GM12875 (cell line): ENCODE results near the gene GAS7.

ENCODE experiments used
- H3K4me3 ChIP-seq: one replicate; pipeline ENCODE4 v1.5.1; 2011; ENCODE audit warnings: low read depth, low read length, control low read depth
- CTCF ChIP-seq: IDR thresholded peaks from 2 replicates; pipeline ENCODE4 v1.5.1; 2011; ENCODE audit warnings: low read depth, mild to moderate bottlenecking, control low read depth, inconsistent platforms, low read length, moderate library complexity, borderline replicate concordance; ENCODE audit not compliant: insufficient read depth

Gene GAS7

GRCh38 chr17:10198509-10199249, at the start of gene GAS7:
Gene GAS7, minus strand, starts transcription at chr17:10198606.
- H3K4me3 ChIP-seq = peak within 1 kb of the TSS; percentile 37
- TF ChIP-seq CTCF = no peak

GRCh38 chr17:10247810-10248209, 49.4 kb upstream of the GAS7 start:
- H3K4me3 ChIP-seq = no peak overlapping the region
- TF ChIP-seq CTCF = no peak

GRCh38 chr17:10243883-10244844, 45.8 kb upstream of the GAS7 start:
- no peak overlapping the region for H3K4me3 ChIP-seq
- TF ChIP-seq CTCF = no peak

GRCh38 chr17:10241781-10242180, 43.4 kb upstream of the GAS7 start:
- no peak for TF ChIP-seq CTCF
- H3K4me3 ChIP-seq = no peak overlapping the region

GRCh38 chr17:10238661-10239060, 40.3 kb upstream of the GAS7 start:
- H3K4me3 ChIP-seq = no peak overlapping the region
- no peak for TF ChIP-seq CTCF

- no peak overlapping the region for H3K4me3 ChIP-seq
- TF ChIP-seq CTCF = no peak
Measured at GRCh38 chr17:10234033-10234432, 35.6 kb upstream of the GAS7 start.
